Neural cell (in vitro differentiated cells): Measurements from ENCODE around the gene SPTBN1. TPM values are rescaled to one million over a fixed set of nuclear protein-coding genes. Genes with fewer than 3 reads are reported as not detected.

Experiments used
- H2AFZ ChIP-seq: fragments of 200-600, 300-800 bp; sonication (generic), shearing (Covaris generic); 2 replicates; pipeline ENCODE4 v1.6.0; 2014; ENCODE audit warnings: low read depth, mild to moderate bottlenecking, antibody characterized with exemption, low read length, moderate library complexity
- H3F3A ChIP-seq: fragments of 200-600 bp; shearing (Covaris generic); 2 replicates; pipeline ENCODE4 v1.6.1; 2016; ENCODE audit warnings: mild to moderate bottlenecking, moderate library complexity, mixed read lengths, antibody characterized with exemption, low read length; ENCODE audit not compliant: insufficient read depth, poor library complexity, severe bottlenecking
- H3K27ac ChIP-seq: fragments of 200-600, 300-800 bp; sonication (generic), shearing (Covaris generic); 2 replicates; pipeline ENCODE4 v1.5.1; 2014; ENCODE audit warnings: mild to moderate bottlenecking, low read length, moderate library complexity
- H3K27me3 ChIP-seq: fragments of 300-800, 200-600 bp; sonication (generic), shearing (Covaris generic); 2 replicates; pipeline ENCODE4 v1.6.0; 2014; ENCODE audit warnings: mild to moderate bottlenecking, low read depth, low read length, moderate library complexity; ENCODE audit not compliant: insufficient read depth
- H3K36me3 ChIP-seq: fragments of 300-800, 200-600 bp; sonication (generic), shearing (Covaris generic); 2 replicates; pipeline ENCODE4 v1.5.1; 2014; ENCODE audit warnings: mild to moderate bottlenecking, antibody characterized with exemption, low read length, moderate library complexity; ENCODE audit not compliant: insufficient read depth
- H3K4me2 ChIP-seq: fragments of 300-800, 200-600 bp; sonication (generic), shearing (Covaris generic); 2 replicates; pipeline ENCODE4 v1.6.0; 2014; ENCODE audit warnings: mild to moderate bottlenecking, low read length
- H3K4me3 ChIP-seq: fragments of 300-800, 200-600 bp; sonication (generic), shearing (Covaris generic); 2 replicates; pipeline ENCODE4 v1.5.1; 2014; ENCODE audit warnings: mild to moderate bottlenecking, low read length, moderate library complexity
- H3K79me2 ChIP-seq: fragments of 200-600 bp; shearing (Covaris generic); replicated peaks from 2 replicates; pipeline ENCODE4 v1.6.0; 2014; ENCODE audit warnings: mild to moderate bottlenecking, low read length, moderate library complexity; ENCODE audit not compliant: insufficient read depth
- H3K9ac ChIP-seq: fragments of 300-800, 200-600 bp; sonication (generic), shearing (Covaris generic); 2 replicates; pipeline ENCODE4 v1.6.1; 2016; ENCODE audit warnings: mild to moderate bottlenecking, low read length, mixed read lengths
- H3K9me2 ChIP-seq: fragments of 200-600 bp; shearing (Covaris generic); 2 replicates; pipeline ENCODE4 v1.6.1; 2016; ENCODE audit warnings: mild to moderate bottlenecking, low read length, mixed read lengths; ENCODE audit not compliant: insufficient read depth
- H3K9me3 ChIP-seq: fragments of 200-600, 300-800 bp; sonication (generic), shearing (Covaris generic); 2 replicates; pipeline ENCODE4 v1.6.1; 2016; ENCODE audit warnings: mild to moderate bottlenecking, mixed run types, low read length, moderate library complexity, mixed read lengths
- H4K20me1 ChIP-seq: fragments of 200-600 bp; shearing (Covaris generic); 2 replicates; pipeline ENCODE4 v1.6.1; 2016; ENCODE audit warnings: mild to moderate bottlenecking, mixed run types; ENCODE audit not compliant: insufficient read depth
- CTCF ChIP-seq: fragments of 450-650 bp; IDR thresholded peaks from 2 replicates; pipeline ENCODE4 v1.5.1; 2014; ENCODE audit warnings: antibody characterized with exemption, mild to moderate bottlenecking, moderate library complexity; ENCODE audit not compliant: poor library complexity, severe bottlenecking
- EP300 ChIP-seq: fragments of 450-650 bp; conservative IDR thresholded peaks from 2 replicates; pipeline ENCODE4 v1.6.1; 2014; ENCODE audit warnings: antibody characterized with exemption, mild to moderate bottlenecking, moderate library complexity; ENCODE audit not compliant: poor library complexity, severe bottlenecking
- EZH2 ChIP-seq: fragments of 200-600, 300-800 bp; shearing (Covaris generic), sonication (generic); IDR thresholded peaks from 2 replicates; pipeline ENCODE4 v1.6.1; 2014; ENCODE audit warnings: antibody characterized with exemption, low read length, borderline replicate concordance, mild to moderate bottlenecking; ENCODE audit not compliant: insufficient read depth, poor library complexity, severe bottlenecking
- MXI1 ChIP-seq: fragments of 450-650 bp; conservative IDR thresholded peaks from 2 replicates; pipeline ENCODE4 v1.6.1; 2014; ENCODE audit warnings: antibody characterized with exemption, mild to moderate bottlenecking; ENCODE audit not compliant: poor library complexity, severe bottlenecking
- POLR2AphosphoS5 ChIP-seq: IDR thresholded peaks from 2 replicates; pipeline ENCODE4 v1.6.1; 2012
- RAD21 ChIP-seq: fragments of 450-650 bp; conservative IDR thresholded peaks from 2 replicates; pipeline ENCODE4 v1.6.1; 2014; ENCODE audit warnings: antibody characterized with exemption, mild to moderate bottlenecking, moderate library complexity
- REST ChIP-seq: IDR thresholded peaks from 2 replicates; pipeline ENCODE4 v1.6.1; 2012; ENCODE audit warnings: borderline replicate concordance
- SMC3 ChIP-seq: fragments of 450-650 bp; conservative IDR thresholded peaks from 2 replicates; pipeline ENCODE4 v1.6.1; 2014; ENCODE audit warnings: antibody characterized with exemption, mild to moderate bottlenecking, moderate library complexity; ENCODE audit not compliant: poor library complexity
- TAF1 ChIP-seq: IDR thresholded peaks from 2 replicates; pipeline ENCODE4 v1.6.1; 2012; ENCODE audit warnings: low read depth
- polyA plus RNA-seq: library from polyadenylated mRNA; depleted of rRNA; stranded (reverse); fragments of >200 nt; gene quantifications from 2 replicates; pipeline ENCODE4 v1.2.3, GENCODE V29; 2014

SPTBN1 gene
- polyA plus RNA-seq, 1 donor from 2014 or later, result 92.1 TPM

- no peaks in the 10 kb centered on the region for H3K27me3 ChIP-seq
- no peak overlapping the region for H2AFZ ChIP-seq
- H3K36me3 ChIP-seq, result no peaks in the 10 kb centered on the region
- no peak overlapping the region for H3K27ac ChIP-seq
- H3K4me2 ChIP-seq, result no peak overlapping the region
- peaks cover 15% of the 10 kb centered on the region for H4K20me1 ChIP-seq
- H3K79me2 ChIP-seq, result peaks cover 35% of the 10 kb centered on the region
- TF ChIP-seq POLR2AphosphoS5 (no peak), TAF1 (no peak), CTCF (no peak), EZH2 (no peak), MXI1 (no peak), SMC3 (no peak), REST (no peak), RAD21 (no peak)
- no peaks in the 10 kb centered on the region for H3K9me2 ChIP-seq
- H3K9ac ChIP-seq, result no peak overlapping the region
- H3F3A ChIP-seq, result no peaks in the 10 kb centered on the region
- no peak overlapping the region for H3K4me3 ChIP-seq
- no peaks in the 10 kb centered on the region for H3K9me3 ChIP-seq
Observed at GRCh38 chr2:54605836-54606235, 149.7 kb downstream of the SPTBN1 start.

GRCh38 chr2:54606393-54606958, 150.3 kb downstream of the SPTBN1 start:
- Histone ChIP-seq H3K9ac (no peak overlapping the region), H3K4me3 (no peak overlapping the region), H3K9me3 (no peaks in the 10 kb centered on the region), H3K79me2 (peaks cover 32% of the 10 kb centered on the region), H3K36me3 (no peaks in the 10 kb centered on the region), H3K27me3 (no peaks in the 10 kb centered on the region), H3F3A (no peaks in the 10 kb centered on the region), H3K9me2 (no peaks in the 10 kb centered on the region), H3K27ac (no peak overlapping the region), H3K4me2 (no peak overlapping the region), H2AFZ (no peak overlapping the region), H4K20me1 (peaks cover 15% of the 10 kb centered on the region)
- TF ChIP-seq RAD21 (no peak), TAF1 (no peak), SMC3 (no peak)

GRCh38 chr2:54608224-54608623, 152.1 kb downstream of the SPTBN1 start:
- H3K9me2 ChIP-seq, result no peaks in the 10 kb centered on the region
- H3K27ac ChIP-seq, result no peak overlapping the region
- no peak overlapping the region for H3K4me2 ChIP-seq
- H3K4me3 ChIP-seq, result no peak overlapping the region
- no peaks in the 10 kb centered on the region for H3K9me3 ChIP-seq
- H4K20me1 ChIP-seq, result peaks cover 15% of the 10 kb centered on the region
- no peaks in the 10 kb centered on the region for H3F3A ChIP-seq
- H2AFZ ChIP-seq, result no peak overlapping the region
- H3K9ac ChIP-seq, result no peak overlapping the region
- TF ChIP-seq REST (no peak), POLR2AphosphoS5 (no peak), EZH2 (no peak), RAD21 (no peak), SMC3 (no peak), MXI1 (no peak), TAF1 (no peak), CTCF (no peak), EP300 (no peak)
- no peaks in the 10 kb centered on the region for H3K27me3 ChIP-seq
- peaks cover 12% of the 10 kb centered on the region for H3K36me3 ChIP-seq
- H3K79me2 ChIP-seq, result peaks cover 25% of the 10 kb centered on the region
